OCI-LY1 (cell line): ENCODE data around the gene ZNF212.

Experiments
- H2AFZ ChIP-seq: fragments of 200-600 bp; sonication (generic), shearing (Covaris generic); 2 replicates; pipeline ENCODE4 v1.6.0; 2014; ENCODE audit warnings: antibody characterized with exemption, mild to moderate bottlenecking, low read length
- H3F3A ChIP-seq: fragments of 200-600 bp; sonication (generic), shearing (Covaris generic); 2 replicates; pipeline ENCODE4 v1.6.0; 2014; ENCODE audit warnings: mild to moderate bottlenecking, antibody characterized with exemption, low read length, moderate library complexity; ENCODE audit not compliant: insufficient read depth
- H3K27ac ChIP-seq: fragments of 200-600 bp; sonication (generic); 2 replicates; pipeline ENCODE4 v1.5.1; 2014; ENCODE audit warnings: low read length, mixed run types, mild to moderate bottlenecking, low read depth; ENCODE audit not compliant: poor library complexity, severe bottlenecking
- H3K27me3 ChIP-seq: fragments of 200-600 bp; sonication (generic); 2 replicates; pipeline ENCODE4 v1.6.0; 2014; ENCODE audit warnings: antibody characterized with exemption, mild to moderate bottlenecking, low read length, moderate library complexity; ENCODE audit not compliant: insufficient read depth
- H3K36me3 ChIP-seq: fragments of 200-600 bp; sonication (generic); 2 replicates; pipeline ENCODE4 v1.6.1; 2014; ENCODE audit warnings: mild to moderate bottlenecking, antibody characterized with exemption, low read length, moderate library complexity, mixed read lengths; ENCODE audit not compliant: insufficient read depth
- H3K4me1 ChIP-seq: fragments of 200-600 bp; sonication (generic); 2 replicates; pipeline ENCODE4 v1.5.1; 2014; ENCODE audit warnings: mild to moderate bottlenecking, low read length, moderate library complexity; ENCODE audit not compliant: insufficient read depth, severe bottlenecking
- H3K4me2 ChIP-seq: fragments of 200-600 bp; sonication (generic), shearing (Covaris generic); 2 replicates; pipeline ENCODE4 v1.6.1; 2014; ENCODE audit warnings: low read length
- H3K4me3 ChIP-seq: fragments of 200-600 bp; sonication (generic); 2 replicates; pipeline ENCODE4 v1.5.1; 2014; ENCODE audit warnings: low read length, low read depth, mild to moderate bottlenecking, mixed read lengths; ENCODE audit not compliant: poor library complexity, severe bottlenecking
- H3K79me2 ChIP-seq: fragments of 200-600 bp; shearing (Covaris generic); 2 replicates; pipeline ENCODE4 v1.6.1; 2016; ENCODE audit warnings: mixed run types, low read length, mixed read lengths; ENCODE audit not compliant: insufficient read depth
- H3K9ac ChIP-seq: fragments of 200-600 bp; sonication (generic), shearing (Covaris generic); 2 replicates; pipeline ENCODE4 v1.6.1; 2014; ENCODE audit warnings: mild to moderate bottlenecking, low read length, mixed read lengths
- H3K9me2 ChIP-seq: fragments of 200-600 bp; sonication (generic), shearing (Covaris generic); 2 replicates; pipeline ENCODE4 v1.6.1; 2014; ENCODE audit warnings: low read depth, mild to moderate bottlenecking, low read length, mixed read lengths
- H3K9me3 ChIP-seq: fragments of 200-600 bp; shearing (Covaris generic); 2 replicates; pipeline ENCODE4 v1.6.1; 2014; ENCODE audit warnings: low read length, mixed read lengths
- H4K20me1 ChIP-seq: fragments of 200-600 bp; sonication (generic), shearing (Covaris generic); 2 replicates; pipeline ENCODE4 v1.6.0; 2016; ENCODE audit warnings: mild to moderate bottlenecking, low read length; ENCODE audit not compliant: insufficient read depth
- EZH2 ChIP-seq: fragments of 200-600 bp; sonication (generic), shearing (Covaris generic); IDR thresholded peaks from 2 replicates; pipeline ENCODE4 v1.8.0; 2017; ENCODE audit warnings: borderline replicate concordance, mixed run types, mild to moderate bottlenecking, antibody characterized with exemption, low read length, moderate library complexity, mixed read lengths
- TF ChIP-seq, protein P1 (sequence below): fragments of 200-600 bp; sonication (generic), shearing (Covaris generic); IDR thresholded peaks from 2 replicates; pipeline ENCODE4 v1.5.1; 2017; ENCODE audit warnings: mild to moderate bottlenecking, antibody characterized with exemption, low read length, moderate library complexity, mixed read lengths

The ZNF212 gene

GRCh38 chr7:149216402-149216801, 23.0 kb upstream of the ZNF212 start:
- H3K4me2 ChIP-seq: no peak overlapping the region
- no peak for TF ChIP-seq EZH2
- TF ChIP-seq, protein P1, sequence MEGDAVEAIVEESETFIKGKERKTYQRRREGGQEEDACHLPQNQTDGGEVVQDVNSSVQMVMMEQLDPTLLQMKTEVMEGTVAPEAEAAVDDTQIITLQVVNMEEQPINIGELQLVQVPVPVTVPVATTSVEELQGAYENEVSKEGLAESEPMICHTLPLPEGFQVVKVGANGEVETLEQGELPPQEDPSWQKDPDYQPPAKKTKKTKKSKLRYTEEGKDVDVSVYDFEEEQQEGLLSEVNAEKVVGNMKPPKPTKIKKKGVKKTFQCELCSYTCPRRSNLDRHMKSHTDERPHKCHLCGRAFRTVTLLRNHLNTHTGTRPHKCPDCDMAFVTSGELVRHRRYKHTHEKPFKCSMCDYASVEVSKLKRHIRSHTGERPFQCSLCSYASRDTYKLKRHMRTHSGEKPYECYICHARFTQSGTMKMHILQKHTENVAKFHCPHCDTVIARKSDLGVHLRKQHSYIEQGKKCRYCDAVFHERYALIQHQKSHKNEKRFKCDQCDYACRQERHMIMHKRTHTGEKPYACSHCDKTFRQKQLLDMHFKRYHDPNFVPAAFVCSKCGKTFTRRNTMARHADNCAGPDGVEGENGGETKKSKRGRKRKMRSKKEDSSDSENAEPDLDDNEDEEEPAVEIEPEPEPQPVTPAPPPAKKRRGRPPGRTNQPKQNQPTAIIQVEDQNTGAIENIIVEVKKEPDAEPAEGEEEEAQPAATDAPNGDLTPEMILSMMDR: no peak
- no peaks in the 10 kb centered on the region for H3K4me1 ChIP-seq
- no peaks in the 10 kb centered on the region for H3K9me3 ChIP-seq
- no peaks in the 10 kb centered on the region for H3K79me2 ChIP-seq
- H3F3A ChIP-seq: no peaks in the 10 kb centered on the region
- H3K27me3 ChIP-seq: no peaks in the 10 kb centered on the region
- no peak overlapping the region for H3K9ac ChIP-seq
- H4K20me1 ChIP-seq: no peaks in the 10 kb centered on the region
- no peak overlapping the region for H3K27ac ChIP-seq
- H3K9me2 ChIP-seq: no peaks in the 10 kb centered on the region
- H3K4me3 ChIP-seq: no peak overlapping the region
- no peak overlapping the region for H2AFZ ChIP-seq
- H3K36me3 ChIP-seq: peaks cover 66% of the 10 kb centered on the region

DNA sequence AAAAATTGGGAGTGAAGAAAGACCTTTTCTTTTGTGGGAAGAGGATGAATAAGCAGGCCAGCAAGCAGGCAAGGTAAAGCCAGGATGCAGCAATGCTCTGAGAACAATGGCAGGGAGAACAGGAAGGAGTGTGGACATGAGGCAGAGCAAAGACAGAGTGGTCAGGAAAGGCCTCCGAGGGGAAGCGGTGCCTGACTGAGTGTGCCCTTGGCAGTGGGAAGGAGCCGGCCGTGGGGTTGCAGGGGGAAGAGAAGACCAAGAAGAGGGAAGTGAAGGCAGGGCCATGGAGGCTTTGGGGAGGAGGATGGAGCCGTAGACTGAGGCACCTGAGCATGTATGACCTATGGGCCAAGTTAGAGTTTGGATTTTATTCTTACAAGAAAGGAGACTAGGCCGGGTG, 21.9 kb upstream of the ZNF212 start:
- Histone ChIP-seq H3K4me3 (no peak overlapping the region), H3K9ac (no peak overlapping the region), H3K4me2 (no peak overlapping the region), H3K79me2 (no peaks in the 10 kb centered on the region), H2AFZ (no peak overlapping the region), H4K20me1 (no peaks in the 10 kb centered on the region), H3K9me2 (no peaks in the 10 kb centered on the region), H3K27ac (no peak overlapping the region), H3K9me3 (no peaks in the 10 kb centered on the region), H3K27me3 (no peaks in the 10 kb centered on the region), H3K36me3 (peaks cover 55% of the 10 kb centered on the region), H3F3A (no peaks in the 10 kb centered on the region), H3K4me1 (no peaks in the 10 kb centered on the region)
- TF ChIP-seq, protein P1: no peak
- no peak for TF ChIP-seq EZH2

DNA sequence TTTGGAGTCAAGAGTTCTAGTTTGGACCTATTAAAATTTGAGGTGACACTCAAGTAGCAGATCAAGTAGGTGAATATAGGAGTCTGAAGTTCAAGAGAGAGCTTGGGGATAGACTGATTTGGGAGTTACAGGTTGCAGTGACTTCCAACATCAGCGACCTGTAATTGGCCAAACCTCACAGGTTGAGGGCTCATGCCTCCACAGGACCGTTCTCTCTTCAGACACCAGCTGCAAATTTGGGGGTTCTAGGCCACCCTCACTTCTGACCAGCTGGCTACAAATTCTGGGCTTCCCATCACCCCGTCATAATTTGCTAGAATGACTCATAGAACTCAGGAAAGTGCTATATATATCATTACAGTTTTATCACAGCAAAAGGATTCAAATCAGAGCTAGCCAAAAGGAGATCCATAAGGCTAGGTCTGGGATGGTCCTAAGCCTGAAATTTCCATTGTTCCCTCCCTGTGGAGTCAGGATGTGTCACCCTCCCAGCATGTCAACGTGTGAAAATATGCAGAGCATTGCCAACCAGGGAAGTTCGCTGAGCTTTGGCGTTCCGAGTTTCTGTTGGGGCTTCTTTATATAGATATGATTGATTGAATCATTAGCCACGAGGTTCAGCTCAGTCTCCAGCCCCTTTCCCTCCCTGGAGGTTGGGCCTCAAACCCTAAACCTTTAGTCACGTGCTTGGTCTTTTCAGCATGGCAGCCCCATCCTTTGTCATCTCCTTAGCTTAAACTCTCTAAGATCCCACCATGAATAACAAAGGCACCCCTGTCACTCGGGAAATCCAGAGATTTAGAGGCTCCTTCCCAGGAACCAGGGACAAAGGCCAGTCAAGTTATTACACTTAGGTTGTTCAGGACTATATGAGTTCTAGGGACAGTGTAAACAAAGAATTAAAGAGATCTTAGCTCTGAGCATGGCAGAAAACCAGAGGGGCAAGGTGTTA, 20.7 kb upstream of the ZNF212 start:
- H3K9me3 ChIP-seq: no peaks in the 10 kb centered on the region
- peaks cover 44% of the 10 kb centered on the region for H3K36me3 ChIP-seq
- H4K20me1 ChIP-seq: no peaks in the 10 kb centered on the region
- TF ChIP-seq, protein P1: no peak
- no peak for TF ChIP-seq EZH2
- H2AFZ ChIP-seq: no peak overlapping the region
- no peak overlapping the region for H3K4me2 ChIP-seq
- no peaks in the 10 kb centered on the region for H3K79me2 ChIP-seq
- H3K9me2 ChIP-seq: no peaks in the 10 kb centered on the region
- H3K4me1 ChIP-seq: no peaks in the 10 kb centered on the region
- H3K9ac ChIP-seq: no peak overlapping the region
- H3K27ac ChIP-seq: no peak overlapping the region
- no peak overlapping the region for H3K4me3 ChIP-seq
- no peaks in the 10 kb centered on the region for H3K27me3 ChIP-seq
- H3F3A ChIP-seq: no peaks in the 10 kb centered on the region
